ENCODE data around the gene PAIP2B. TPM values are rescaled to one million over a fixed set of nuclear protein-coding genes. Genes with fewer than 3 reads are reported as not detected.

PAIP2B gene
- total RNA-seq, 1 experiment from 2014 or later = 4.0 TPM

GRCh38 chr2:71191570-71191943 is 35.3 kb downstream of the PAIP2B start:
- Histone ChIP-seq H3K4me2 (ENCODE audit: low read length) (no peak overlapping the region), H2AFZ (ENCODE audit: low read length) (no peak overlapping the region), H3K79me2 (ENCODE audit: low read length) (no peaks in the 10 kb centered on the region), H3K9me2 (replicated peaks; ENCODE audit: low read length) (no peaks in the 10 kb centered on the region), H3F3A (ENCODE audit: low read length, unreplicated experiment) (no peaks in the 10 kb centered on the region), H3K27me3 (ENCODE audit: low read length) (no peaks in the 10 kb centered on the region), H3K9ac (ENCODE audit: low read length) (no peak overlapping the region), H3K9me3 (ENCODE audit: low read length) (no peaks in the 10 kb centered on the region), H3K4me1 (ENCODE audit: insufficient read depth, low read length) (no peaks in the 10 kb centered on the region), H3K4me3 (ENCODE audit: low read length) (no peak overlapping the region), H4K20me1 (ENCODE audit: low read length) (no peaks in the 10 kb centered on the region), H3K36me3 (ENCODE audit: low read depth, low read length) (no peaks in the 10 kb centered on the region), H3K27ac (ENCODE audit: low read length) (no peak overlapping the region)
- intact Hi-C loops (cut with micrococcal nuclease) = loop anchor here (2.0 kb wide), 1 partner anchor 35 kb away; no protein-coding TSS in a partner anchor
- DNase-seq = no peak
- ATAC-seq = no peak
- TF ChIP-seq EZH2phosphoT487 (IDR thresholded peaks at IDR 0.05; ENCODE audit: borderline replicate concordance, low read length) = no peak
- TF ChIP-seq CTCF (conservative IDR thresholded peaks at IDR 0.05; ENCODE audit: low read depth, low read length) = no peak
- TF ChIP-seq EZH2 (IDR thresholded peaks at IDR 0.05; ENCODE audit: low read length, unreplicated experiment) = no peak
- CTCF ChIA-PET = interaction anchor here (1.0 kb wide), 1 partner anchor 91 kb away, joined by 8 read pairs; no protein-coding TSS in a partner anchor
- no TSS peak for BruUV-seq (replicated peaks)
- POLR2A ChIA-PET (ENCODE audit: unreplicated experiment) = no interaction called here

GRCh38 chr2:71190656-71191569 is 36.0 kb downstream of the PAIP2B start:
- no peak overlapping the region for H3K27ac ChIP-seq (ENCODE audit: low read length)
- no peaks in the 10 kb centered on the region for H3K36me3 ChIP-seq (ENCODE audit: low read depth, low read length)
- no peaks in the 10 kb centered on the region for H4K20me1 ChIP-seq (ENCODE audit: low read length)
- ChIA-PET POLR2A (ENCODE audit: unreplicated experiment) (no interaction called here), CTCF (interaction anchor here (1.0 kb wide), 1 partner anchor 90 kb away, joined by 8 read pairs; no protein-coding TSS in a partner anchor)
- H3K9me2 ChIP-seq (replicated peaks; ENCODE audit: low read length) = no peaks in the 10 kb centered on the region
- DNase-seq (peak; percentile 43), ATAC-seq (peak; percentile 67)
- H3K79me2 ChIP-seq (ENCODE audit: low read length) = no peaks in the 10 kb centered on the region
- TF ChIP-seq EZH2phosphoT487 (IDR thresholded peaks at IDR 0.05; ENCODE audit: borderline replicate concordance, low read length) (no peak), CTCF (conservative IDR thresholded peaks at IDR 0.05; ENCODE audit: low read depth, low read length) (peak; percentile 64), EZH2 (IDR thresholded peaks at IDR 0.05; ENCODE audit: low read length, unreplicated experiment) (no peak)
- H3K9me3 ChIP-seq (ENCODE audit: low read length) = no peaks in the 10 kb centered on the region
- H3F3A ChIP-seq (ENCODE audit: low read length, unreplicated experiment) = no peaks in the 10 kb centered on the region
- H3K9ac ChIP-seq (ENCODE audit: low read length) = no peak overlapping the region
- intact Hi-C loops (cut with micrococcal nuclease) = loop anchor here (2.0 kb wide), 1 partner anchor 34 kb away; no protein-coding TSS in a partner anchor
- no peaks in the 10 kb centered on the region for H3K4me1 ChIP-seq (ENCODE audit: insufficient read depth, low read length)
- H3K4me3 ChIP-seq (ENCODE audit: low read length) = no peak overlapping the region
- no TSS peak for BruUV-seq (replicated peaks)
- H3K4me2 ChIP-seq (ENCODE audit: low read length) = no peak overlapping the region
- no peaks in the 10 kb centered on the region for H3K27me3 ChIP-seq (ENCODE audit: low read length)
- no peak overlapping the region for H2AFZ ChIP-seq (ENCODE audit: low read length)

GRCh38 chr2:71187589-71187988 is 39.3 kb downstream of the PAIP2B start:
- Histone ChIP-seq H3K27ac (ENCODE audit: low read length) (no peak overlapping the region), H3K79me2 (ENCODE audit: low read length) (no peaks in the 10 kb centered on the region), H3K9me3 (ENCODE audit: low read length) (no peaks in the 10 kb centered on the region), H3F3A (ENCODE audit: low read length, unreplicated experiment) (no peaks in the 10 kb centered on the region), H2AFZ (ENCODE audit: low read length) (no peak overlapping the region), H3K9ac (ENCODE audit: low read length) (no peak overlapping the region), H3K27me3 (ENCODE audit: low read length) (no peaks in the 10 kb centered on the region), H4K20me1 (ENCODE audit: low read length) (no peaks in the 10 kb centered on the region), H3K4me2 (ENCODE audit: low read length) (no peak overlapping the region), H3K36me3 (ENCODE audit: low read depth, low read length) (no peaks in the 10 kb centered on the region), H3K9me2 (replicated peaks; ENCODE audit: low read length) (no peaks in the 10 kb centered on the region), H3K4me3 (ENCODE audit: low read length) (no peak overlapping the region), H3K4me1 (ENCODE audit: insufficient read depth, low read length) (peaks cover 4% of the 10 kb centered on the region)
- ChIA-PET POLR2A (ENCODE audit: unreplicated experiment) (no interaction called here), CTCF (no interaction called here)
- DNase-seq (no peak), ATAC-seq (no peak)
- TF ChIP-seq CTCF (conservative IDR thresholded peaks at IDR 0.05; ENCODE audit: low read depth, low read length) (no peak), EZH2 (IDR thresholded peaks at IDR 0.05; ENCODE audit: low read length, unreplicated experiment) (no peak), EZH2phosphoT487 (IDR thresholded peaks at IDR 0.05; ENCODE audit: borderline replicate concordance, low read length) (no peak)
- BruUV-seq (replicated peaks) = no TSS peak
- intact Hi-C loops (cut with micrococcal nuclease) = no loop called here

Measured in PC-3 (cell line).